Measurements from ENCODE around the gene U2SURP.
"Not testable (repeated sequence)": the region's sequence is repeated elsewhere in the genome, so short reads cannot be mapped to it uniquely, and the experiment has no call there.

The U2SURP gene

DNA sequence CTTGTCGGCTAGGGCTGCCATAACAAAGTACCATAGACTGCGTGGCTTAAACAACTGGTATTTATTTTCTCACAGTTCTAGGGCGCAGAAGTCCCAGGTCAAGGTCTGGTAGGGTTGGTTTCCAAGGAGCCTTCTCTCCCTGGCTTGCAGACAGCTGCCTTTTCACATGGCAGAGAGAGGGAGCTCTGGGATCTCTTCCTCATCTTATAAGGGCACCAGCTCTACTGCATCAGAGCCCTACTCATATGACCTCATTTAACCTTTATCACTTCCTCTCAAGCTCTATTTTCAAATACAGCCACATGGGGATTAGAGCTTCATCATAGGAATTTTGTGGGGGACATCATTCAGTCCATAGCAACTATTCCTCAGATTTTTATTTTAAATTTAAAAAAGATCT lies 20.3 kb upstream of the U2SURP start:
- no peak overlapping the region for H3K4me3 ChIP-seq (ENCODE audit: low read depth in 1 of 2, low read length in 2 of 2)
- no peaks in the 10 kb centered on the region for H3K4me1 ChIP-seq (ENCODE audit: insufficient read depth, low read length)
- H3K9me3 ChIP-seq (ENCODE audit: low read length) = no peaks in the 10 kb centered on the region
- no peaks in the 10 kb centered on the region for H3K27me3 ChIP-seq (ENCODE audit: control insufficient read depth in 1 of 2, insufficient read depth in 2 of 2, low read length in 2 of 2)
- H3K9ac ChIP-seq (ENCODE audit: low read length) = no peak overlapping the region
- H3K27ac ChIP-seq (ENCODE audit: low read depth, low read length) = no peak overlapping the region
- no peaks in the 10 kb centered on the region for H3K36me3 ChIP-seq (ENCODE audit: insufficient read depth, low read length)

DNA sequence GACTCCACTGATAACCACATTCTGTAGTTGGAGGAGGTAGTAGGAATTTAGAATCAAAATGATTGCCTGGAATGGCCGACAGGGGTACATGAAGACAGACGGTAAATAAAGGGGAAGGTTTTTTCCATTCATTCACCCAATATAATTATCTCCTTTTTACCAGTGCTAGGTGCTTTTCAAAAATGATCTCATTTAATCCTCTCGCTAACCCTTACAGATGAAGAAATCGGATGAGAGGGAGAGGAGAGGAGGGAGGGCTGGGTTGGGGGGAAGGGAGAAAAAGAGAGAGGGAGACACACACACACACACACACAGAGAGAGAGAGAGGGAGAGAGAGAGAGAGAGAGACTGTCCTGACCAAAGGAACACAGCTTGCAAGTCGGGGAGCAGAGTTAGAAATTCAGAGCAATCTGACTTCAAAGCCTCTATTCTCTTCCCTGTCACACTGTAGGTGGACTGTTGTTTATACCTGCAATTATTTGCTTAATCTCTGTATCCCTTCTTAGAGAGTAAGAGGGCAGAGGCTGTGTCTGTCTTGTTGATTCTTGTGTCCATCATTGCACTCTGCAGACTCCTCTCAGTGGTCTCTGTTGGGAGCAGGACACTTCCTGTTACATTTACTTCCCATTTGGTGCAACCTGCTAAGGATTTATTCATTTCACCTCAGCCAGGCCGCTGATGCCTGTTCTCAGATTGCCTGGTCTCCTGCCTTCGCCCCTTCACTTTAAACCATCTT lies 19.2 kb upstream of the U2SURP start:
- no peaks in the 10 kb centered on the region for H3K4me1 ChIP-seq (ENCODE audit: insufficient read depth, low read length)
- no peaks in the 10 kb centered on the region for H3K9me3 ChIP-seq (ENCODE audit: low read length)

DNA sequence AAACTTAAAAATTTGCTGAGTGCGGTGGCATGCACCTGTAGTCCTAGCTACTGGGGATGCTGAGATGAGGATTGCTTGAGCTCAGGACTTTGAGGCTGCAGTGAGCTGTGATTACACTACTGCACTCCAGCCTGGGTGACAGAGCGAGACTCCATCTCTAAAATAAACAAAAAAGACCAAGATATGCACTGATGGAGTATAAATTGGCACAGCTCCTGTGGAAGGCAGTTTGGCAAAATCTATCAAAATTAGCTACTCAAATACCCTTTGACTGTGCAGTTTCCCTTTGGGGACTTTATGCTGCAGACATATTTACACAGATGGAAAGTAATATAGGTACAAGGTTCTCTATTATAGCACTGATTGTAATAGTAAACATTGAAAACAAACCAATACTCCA lies 18.1 kb upstream of the U2SURP start:
- no peak overlapping the region for H3K4me3 ChIP-seq (ENCODE audit: low read depth in 1 of 2, low read length in 2 of 2)
- no peaks in the 10 kb centered on the region for H3K4me1 ChIP-seq (ENCODE audit: insufficient read depth, low read length)
- no peaks in the 10 kb centered on the region for H3K9me3 ChIP-seq (ENCODE audit: low read length)
- no peaks in the 10 kb centered on the region for H3K27me3 ChIP-seq (ENCODE audit: control insufficient read depth in 1 of 2, insufficient read depth in 2 of 2, low read length in 2 of 2)
- H3K27ac ChIP-seq (ENCODE audit: low read depth, low read length) = no peak overlapping the region
- H3K9ac ChIP-seq (ENCODE audit: low read length) = no peak overlapping the region
- H3K36me3 ChIP-seq (ENCODE audit: insufficient read depth, low read length) = no peaks in the 10 kb centered on the region

More for the DNA sequence above, 19.2 kb upstream of the U2SURP start:
- H3K27me3 ChIP-seq (ENCODE audit: control insufficient read depth in 1 of 2, insufficient read depth in 2 of 2, low read length in 2 of 2) = no peaks in the 10 kb centered on the region
- H3K9ac ChIP-seq (ENCODE audit: low read length) = no peak overlapping the region
- H3K27ac ChIP-seq (ENCODE audit: low read depth, low read length) = no peak overlapping the region
- H3K4me3 ChIP-seq (ENCODE audit: low read depth in 1 of 2, low read length in 2 of 2) = no peak overlapping the region
- no peaks in the 10 kb centered on the region for H3K36me3 ChIP-seq (ENCODE audit: insufficient read depth, low read length)

DNA sequence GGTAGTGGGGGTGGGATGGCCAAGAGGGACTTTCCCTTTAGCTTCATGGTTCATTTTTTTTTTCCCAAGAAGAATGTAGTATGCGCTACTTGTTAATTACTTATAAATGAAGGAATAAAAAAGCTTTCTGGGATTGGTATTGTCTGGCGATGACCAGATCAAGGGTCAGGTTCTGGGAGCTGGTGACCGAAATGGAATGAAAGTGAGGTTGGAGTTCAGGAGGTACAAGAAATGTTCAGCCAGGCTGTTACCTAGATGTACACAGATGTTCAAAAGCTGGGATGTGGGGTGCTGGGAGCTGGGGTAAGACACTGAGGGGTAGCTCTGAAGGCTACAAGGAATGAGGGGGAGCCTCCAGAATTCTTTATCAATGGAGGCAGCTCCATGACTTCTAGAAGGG lies 17.1 kb upstream of the U2SURP start:
- Histone ChIP-seq H3K27me3 (ENCODE audit: control insufficient read depth in 1 of 2, insufficient read depth in 2 of 2, low read length in 2 of 2) (no peaks in the 10 kb centered on the region), H3K4me1 (ENCODE audit: insufficient read depth, low read length) (no peaks in the 10 kb centered on the region), H3K36me3 (ENCODE audit: insufficient read depth, low read length) (no peaks in the 10 kb centered on the region), H3K4me3 (ENCODE audit: low read depth in 1 of 2, low read length in 2 of 2) (no peak overlapping the region), H3K9ac (ENCODE audit: low read length) (no peak overlapping the region), H3K9me3 (ENCODE audit: low read length) (no peaks in the 10 kb centered on the region), H3K27ac (ENCODE audit: low read depth, low read length) (no peak overlapping the region)

DNA sequence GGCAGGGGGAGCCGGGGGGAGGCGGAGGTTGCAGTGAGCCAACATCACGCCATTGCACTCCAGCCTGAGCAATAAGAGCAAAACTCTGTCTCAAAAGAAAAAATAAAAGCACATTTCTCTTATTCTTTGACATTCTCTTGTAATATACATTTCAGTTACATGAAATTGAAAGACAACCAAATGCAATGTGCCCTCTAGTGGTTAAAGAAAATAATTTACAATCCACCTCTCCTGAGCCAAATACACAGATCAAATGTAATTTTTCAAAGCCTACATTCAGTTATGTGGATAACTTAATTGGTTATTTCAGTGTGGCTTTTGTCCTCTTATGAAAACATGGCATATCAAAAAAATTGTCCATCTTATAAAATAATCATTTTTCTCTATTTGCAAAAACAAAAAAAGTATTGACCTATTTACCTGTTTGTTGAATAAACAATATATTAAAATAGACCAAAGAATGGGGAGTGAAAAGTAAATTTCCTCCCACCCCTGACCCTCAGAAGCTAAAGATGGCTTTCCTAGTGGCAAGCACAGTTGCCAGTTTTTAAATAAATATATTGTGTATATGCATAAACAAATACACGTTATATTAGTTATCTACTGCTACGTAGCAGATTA lies 14.2 kb upstream of the U2SURP start:
- no peaks in the 10 kb centered on the region for H3K9me3 ChIP-seq (ENCODE audit: low read length)
- H3K9ac ChIP-seq (ENCODE audit: low read length) = no peak overlapping the region
- no peaks in the 10 kb centered on the region for H3K27me3 ChIP-seq (ENCODE audit: control insufficient read depth in 1 of 2, insufficient read depth in 2 of 2, low read length in 2 of 2)
- H3K4me1 ChIP-seq (ENCODE audit: insufficient read depth, low read length) = no peaks in the 10 kb centered on the region
- no peak overlapping the region for H3K27ac ChIP-seq (ENCODE audit: low read depth, low read length)
- H3K4me3 ChIP-seq (ENCODE audit: low read depth in 1 of 2, low read length in 2 of 2) = no peak overlapping the region
- H3K36me3 ChIP-seq (ENCODE audit: insufficient read depth, low read length) = no peaks in the 10 kb centered on the region

DNA sequence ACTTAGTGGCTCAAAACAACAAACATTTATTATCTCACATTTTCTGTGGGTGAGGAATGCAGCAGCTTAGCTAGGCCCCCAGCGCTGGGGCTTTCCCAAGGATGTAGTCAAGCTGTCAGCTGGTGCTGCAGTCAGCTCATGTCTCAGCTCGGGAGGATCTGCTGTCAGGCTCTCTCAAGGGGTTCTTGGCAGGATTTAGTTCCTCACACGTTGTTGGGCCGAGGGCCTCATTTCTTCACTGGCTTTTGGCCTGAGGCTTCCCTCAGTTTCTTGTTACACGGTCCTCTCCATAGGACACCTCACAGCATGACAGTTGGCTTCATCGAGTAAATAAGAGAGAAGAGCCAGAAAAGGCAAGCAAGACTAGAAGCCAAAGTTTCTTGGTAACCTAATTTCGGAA lies 13.7 kb upstream of the U2SURP start:
- no peaks in the 10 kb centered on the region for H3K4me1 ChIP-seq (ENCODE audit: insufficient read depth, low read length)
- no peak overlapping the region for H3K9ac ChIP-seq (ENCODE audit: low read length)
- no peaks in the 10 kb centered on the region for H3K27me3 ChIP-seq (ENCODE audit: control insufficient read depth in 1 of 2, insufficient read depth in 2 of 2, low read length in 2 of 2)
- H3K9me3 ChIP-seq (ENCODE audit: low read length) = no peaks in the 10 kb centered on the region
- H3K4me3 ChIP-seq (ENCODE audit: low read depth in 1 of 2, low read length in 2 of 2) = no peak overlapping the region
- H3K36me3 ChIP-seq (ENCODE audit: insufficient read depth, low read length) = no peaks in the 10 kb centered on the region
- H3K27ac ChIP-seq (ENCODE audit: low read depth, low read length) = no peak overlapping the region

DNA sequence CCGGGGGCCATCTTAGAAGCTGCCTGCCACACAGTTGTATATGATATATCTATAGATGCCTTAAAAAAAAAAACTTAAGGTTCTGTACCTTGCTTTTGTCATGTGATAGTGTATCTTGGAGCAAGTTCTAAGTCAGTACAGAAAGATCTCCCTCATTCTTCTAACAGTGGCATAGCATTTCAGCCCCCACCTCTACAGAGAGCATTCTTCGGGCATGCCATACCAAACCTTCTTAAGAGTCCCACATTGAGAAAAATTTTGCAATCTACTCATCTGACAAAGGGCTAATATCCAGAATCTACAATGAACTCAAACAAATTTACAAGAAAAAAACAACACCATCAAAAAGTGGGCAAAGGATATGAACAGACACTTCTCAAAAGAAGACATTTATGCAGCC lies 13.1 kb upstream of the U2SURP start:
- not testable (repeated sequence) for H3K36me3 ChIP-seq (ENCODE audit: insufficient read depth, low read length); H3K9ac ChIP-seq (ENCODE audit: low read length); H3K9me3 ChIP-seq (ENCODE audit: low read length); H3K4me1 ChIP-seq (ENCODE audit: insufficient read depth, low read length); H3K27me3 ChIP-seq (ENCODE audit: control insufficient read depth in 1 of 2, insufficient read depth in 2 of 2, low read length in 2 of 2); H3K27ac ChIP-seq (ENCODE audit: low read depth, low read length); H3K4me3 ChIP-seq (ENCODE audit: low read depth in 1 of 2, low read length in 2 of 2)

DNA sequence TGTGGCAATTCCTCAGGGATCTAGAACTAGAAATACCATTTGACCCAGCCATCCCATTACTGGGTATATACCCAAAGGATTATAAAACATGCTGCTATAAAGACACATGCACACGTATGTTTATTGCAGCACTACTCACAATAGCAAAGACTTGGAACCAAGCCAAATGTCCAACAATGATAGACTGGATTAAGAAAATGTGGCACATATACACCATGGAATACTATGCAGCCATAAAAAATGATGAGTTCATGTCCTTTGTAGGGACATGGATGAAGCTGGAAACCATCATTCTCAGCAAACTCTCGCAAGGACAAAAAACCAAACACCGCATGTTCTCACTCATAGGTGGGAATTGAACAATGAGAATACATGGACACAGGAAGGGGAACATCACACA lies 12.5 kb upstream of the U2SURP start:
- H3K9me3 ChIP-seq (ENCODE audit: low read length); H3K27me3 ChIP-seq (ENCODE audit: control insufficient read depth in 1 of 2, insufficient read depth in 2 of 2, low read length in 2 of 2); H3K4me1 ChIP-seq (ENCODE audit: insufficient read depth, low read length); H3K4me3 ChIP-seq (ENCODE audit: low read depth in 1 of 2, low read length in 2 of 2); H3K9ac ChIP-seq (ENCODE audit: low read length); H3K36me3 ChIP-seq (ENCODE audit: insufficient read depth, low read length); H3K27ac ChIP-seq (ENCODE audit: low read depth, low read length): not testable (repeated sequence)

DNA sequence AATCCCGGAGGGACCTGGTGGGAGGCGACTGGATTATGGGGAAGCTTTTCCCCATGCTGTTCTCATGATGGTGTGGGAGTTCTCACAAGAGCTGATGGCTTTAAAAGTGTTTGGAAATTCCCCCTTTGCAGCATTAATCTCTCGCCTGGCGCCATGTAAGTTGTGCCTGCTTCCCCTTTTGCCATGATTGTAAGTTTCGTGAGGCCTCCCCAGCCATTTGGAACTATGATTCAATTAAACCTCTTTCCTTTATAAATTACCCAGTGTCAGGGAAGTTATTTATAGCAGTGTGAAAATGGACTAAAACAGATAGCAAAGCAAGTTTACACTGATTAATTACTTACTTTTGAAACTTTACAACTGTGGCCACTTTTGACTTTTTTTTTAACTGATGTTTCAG lies 10.6 kb upstream of the U2SURP start:
- H3K9ac ChIP-seq (ENCODE audit: low read length) = no peak overlapping the region
- no peaks in the 10 kb centered on the region for H3K9me3 ChIP-seq (ENCODE audit: low read length)
- no peak overlapping the region for H3K4me3 ChIP-seq (ENCODE audit: low read depth in 1 of 2, low read length in 2 of 2)
- no peak overlapping the region for H3K27ac ChIP-seq (ENCODE audit: low read depth, low read length)
- no peaks in the 10 kb centered on the region for H3K27me3 ChIP-seq (ENCODE audit: control insufficient read depth in 1 of 2, insufficient read depth in 2 of 2, low read length in 2 of 2)
- H3K4me1 ChIP-seq (ENCODE audit: insufficient read depth, low read length) = no peaks in the 10 kb centered on the region
- no peaks in the 10 kb centered on the region for H3K36me3 ChIP-seq (ENCODE audit: insufficient read depth, low read length)

DNA sequence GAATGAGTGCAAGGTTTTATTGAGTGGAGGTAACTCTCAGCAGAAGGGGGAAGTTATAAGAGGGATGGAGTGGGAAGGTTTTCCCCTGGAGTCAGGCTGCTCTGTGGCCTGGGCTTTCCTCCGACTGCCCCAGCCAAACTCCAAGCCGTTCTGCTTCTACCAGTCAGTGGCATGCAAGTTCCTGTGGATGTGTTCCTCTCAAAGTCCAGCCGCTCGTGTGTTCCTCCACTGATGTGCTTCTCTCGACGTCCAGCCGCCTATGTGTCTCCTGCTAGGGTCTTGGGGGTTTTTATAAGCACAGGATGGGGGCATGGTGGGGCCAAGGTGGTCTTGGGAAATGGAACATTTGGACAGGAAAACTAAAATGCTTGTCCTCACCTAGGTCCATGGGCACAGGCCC lies 9.0 kb upstream of the U2SURP start:
- Histone ChIP-seq H3K9ac (ENCODE audit: low read length) (no peak overlapping the region), H3K9me3 (ENCODE audit: low read length) (no peaks in the 10 kb centered on the region), H3K4me3 (ENCODE audit: low read depth in 1 of 2, low read length in 2 of 2) (no peak overlapping the region), H3K36me3 (ENCODE audit: insufficient read depth, low read length) (no peaks in the 10 kb centered on the region), H3K27ac (ENCODE audit: low read depth, low read length) (no peak overlapping the region), H3K27me3 (ENCODE audit: control insufficient read depth in 1 of 2, insufficient read depth in 2 of 2, low read length in 2 of 2) (no peaks in the 10 kb centered on the region), H3K4me1 (ENCODE audit: insufficient read depth, low read length) (no peaks in the 10 kb centered on the region)

DNA sequence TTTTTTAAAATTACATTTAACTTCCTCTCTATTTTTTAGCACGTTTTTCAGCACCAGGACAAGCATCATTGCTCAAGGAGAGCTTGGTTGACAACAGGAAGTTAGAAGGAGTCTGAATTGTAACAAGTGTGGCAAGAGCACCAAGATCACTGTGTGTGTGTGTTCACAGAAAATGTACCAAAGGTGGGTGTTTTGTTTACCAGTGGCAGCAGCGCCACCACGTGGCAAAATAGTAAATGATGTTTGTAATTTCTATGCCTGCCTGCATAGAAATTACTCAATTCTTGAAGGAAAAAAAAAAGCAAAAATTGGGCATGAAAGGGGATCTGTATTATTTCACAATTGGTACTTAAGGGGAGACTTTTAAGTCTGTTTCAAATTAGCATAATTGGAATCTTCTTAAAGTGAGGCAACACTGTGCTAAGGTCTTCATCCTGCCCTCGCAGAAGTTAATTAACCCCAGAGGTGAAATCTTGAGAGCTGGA lies 7.4 kb upstream of the U2SURP start:
- Histone ChIP-seq H3K9me3 (ENCODE audit: low read length) (no peaks in the 10 kb centered on the region), H3K36me3 (ENCODE audit: insufficient read depth, low read length) (no peaks in the 10 kb centered on the region), H3K9ac (ENCODE audit: low read length) (no peak overlapping the region), H3K27ac (ENCODE audit: low read depth, low read length) (no peak overlapping the region), H3K27me3 (ENCODE audit: control insufficient read depth in 1 of 2, insufficient read depth in 2 of 2, low read length in 2 of 2) (no peaks in the 10 kb centered on the region), H3K4me3 (ENCODE audit: low read depth in 1 of 2, low read length in 2 of 2) (no peak overlapping the region), H3K4me1 (ENCODE audit: insufficient read depth, low read length) (no peaks in the 10 kb centered on the region)

DNA sequence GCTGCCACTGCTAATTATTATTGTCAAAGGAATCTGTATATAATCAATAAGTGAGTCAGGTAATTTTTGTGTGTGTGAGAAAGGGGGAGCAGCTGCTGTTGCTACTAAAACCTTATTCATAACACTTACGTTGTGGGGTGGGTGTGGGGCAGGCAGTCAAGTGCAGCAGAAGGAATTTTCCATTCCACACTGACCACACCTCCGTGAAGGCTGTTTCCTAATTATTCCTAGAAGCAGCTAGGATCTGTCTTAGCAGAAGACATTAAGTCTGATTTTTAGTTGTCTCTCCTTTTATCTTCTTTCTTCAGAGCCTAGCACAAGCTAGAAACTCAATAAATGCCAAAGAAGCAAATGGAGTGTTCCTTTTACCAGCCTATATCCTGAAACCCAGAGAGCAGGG lies 4.0 kb upstream of the U2SURP start:
- no peaks in the 10 kb centered on the region for H3K9me3 ChIP-seq (ENCODE audit: low read length)
- no peak overlapping the region for H3K9ac ChIP-seq (ENCODE audit: low read length)
- no peaks in the 10 kb centered on the region for H3K36me3 ChIP-seq (ENCODE audit: insufficient read depth, low read length)
- H3K4me1 ChIP-seq (ENCODE audit: insufficient read depth, low read length) = peaks cover 12% of the 10 kb centered on the region
- H3K27me3 ChIP-seq (ENCODE audit: control insufficient read depth in 1 of 2, insufficient read depth in 2 of 2, low read length in 2 of 2) = no peaks in the 10 kb centered on the region
- H3K27ac ChIP-seq (ENCODE audit: low read depth, low read length) = no peak overlapping the region
- no peak overlapping the region for H3K4me3 ChIP-seq (ENCODE audit: low read depth in 1 of 2, low read length in 2 of 2)

Data from muscle layer of colon (tissue), 2 donors.